GM23248 (cell line): ENCODE results near the gene CIPC. TPM values are rescaled to one million over a fixed set of nuclear protein-coding genes. Genes with fewer than 3 reads are reported as not detected.

ENCODE experiments used
- DNase-seq: peaks from one replicate; pipeline ENCODE4 v3.0.0-alpha.2; 2015
- H2AFZ ChIP-seq: fragments of 200-600 bp; sonication (generic); 2 replicates; pipeline ENCODE4 v1.6.1; 2016; ENCODE audit warnings: antibody characterized with exemption
- H3F3A ChIP-seq: fragments of 200-600 bp; sonication (generic); 2 replicates; pipeline ENCODE4 v1.6.1; 2016; ENCODE audit warnings: mild to moderate bottlenecking, antibody characterized with exemption, mixed run types; ENCODE audit not compliant: insufficient read depth
- H3K27ac ChIP-seq: fragments of 200-600 bp; sonication (generic); 2 replicates; pipeline ENCODE4 v1.5.1; 2016; ENCODE audit warnings: mild to moderate bottlenecking
- H3K27me3 ChIP-seq: fragments of 200-600 bp; sonication (generic); replicated peaks from 2 replicates; pipeline ENCODE4 v1.6.1; 2016; ENCODE audit warnings: mild to moderate bottlenecking; ENCODE audit not compliant: insufficient read depth
- H3K36me3 ChIP-seq: fragments of 200-600 bp; sonication (generic); 2 replicates; pipeline ENCODE4 v1.6.1; 2016; ENCODE audit warnings: low read depth, mild to moderate bottlenecking
- H3K4me1 ChIP-seq: fragments of 200-600 bp; sonication (generic); 2 replicates; pipeline ENCODE4 v1.6.1; 2016; ENCODE audit warnings: mild to moderate bottlenecking; ENCODE audit not compliant: insufficient read depth
- H3K4me2 ChIP-seq: fragments of 200-600 bp; sonication (generic); one replicate; pipeline ENCODE4 v1.6.1; 2016; ENCODE audit warnings: mild to moderate bottlenecking; ENCODE audit not compliant: unreplicated experiment
- H3K4me3 ChIP-seq: fragments of 200-600 bp; sonication (generic); 2 replicates; pipeline ENCODE4 v1.5.1; 2016; ENCODE audit warnings: mild to moderate bottlenecking
- H3K79me2 ChIP-seq: fragments of 200-600 bp; sonication (generic); 2 replicates; pipeline ENCODE4 v1.6.1; 2016; ENCODE audit warnings: mild to moderate bottlenecking; ENCODE audit not compliant: insufficient read depth
- H3K9ac ChIP-seq: fragments of 200-600 bp; sonication (generic); 2 replicates; pipeline ENCODE4 v1.6.1; 2016; ENCODE audit warnings: mild to moderate bottlenecking
- H3K9me2 ChIP-seq: fragments of 200-600 bp; sonication (generic); 2 replicates; pipeline ENCODE4 v1.6.1; 2016; ENCODE audit warnings: mixed run types, mild to moderate bottlenecking, moderate library complexity; ENCODE audit not compliant: insufficient read depth
- H3K9me3 ChIP-seq: fragments of 200-600 bp; sonication (generic); one replicate; pipeline ENCODE4 v1.6.1; 2017; ENCODE audit warnings: low read depth
- H4K20me1 ChIP-seq: fragments of 200-600 bp; sonication (generic); 2 replicates; pipeline ENCODE4 v1.6.0; 2016; ENCODE audit not compliant: insufficient read depth
- EZH2 ChIP-seq: fragments of 200-600 bp; sonication (generic); IDR thresholded peaks from 2 replicates; pipeline ENCODE4 v1.6.1; 2018; ENCODE audit warnings: antibody characterized with exemption, mild to moderate bottlenecking; ENCODE audit not compliant: insufficient read depth, poor library complexity, severe bottlenecking
- EZH2phosphoT487 ChIP-seq: fragments of 200-600 bp; sonication (generic); IDR thresholded peaks from 2 replicates; pipeline ENCODE4 v1.6.1; 2018; ENCODE audit warnings: antibody characterized with exemption, moderate library complexity, mild to moderate bottlenecking, low read depth; ENCODE audit not compliant: insufficient read depth
- WGBS, 2 experiments: methylation state at CpG; one replicate each; pipeline ENCODE4 v1.1.6; 2015 to 2017; ENCODE audit warnings: low lambda C conversion rate in 2 of 2, low coverage in 1 of 2; ENCODE audit errors: missing lambda C conversion rate in 2 of 2; 5-methylcytosine and 5-hydroxymethylcytosine counted together
- in situ Hi-C: fragments of 300-500 bp; cut with MboI; formaldehyde crosslinking; loops from 2 replicates; pipeline ENCODE4 v1.15.0; 2020
- polyA plus RNA-seq: library from polyadenylated mRNA; unstranded; fragments of >200 nt; fragmentation: Nextera tagmentation; extraction: Ambion mirVana; gene quantifications from 2 replicates; pipeline ENCODE4 v1.2.1, GENCODE V29; 2016
- total RNA-seq: library from RNA; depleted of rRNA; stranded (reverse); fragments of >200 nt; shearing (Covaris generic); gene quantifications from 2 replicates; pipeline ENCODE4 v1.2.3, GENCODE V29; 2014; rRNA removed

CIPC gene
- total and polyA plus RNA-seq, 2 experiments from 2014 or later: 5.5 to 10.8 TPM

- Histone ChIP-seq H3K4me3 (0 out of 2 replicates have a peak overlapping the region, but pooled peaks have one; percentile 23), H3K9ac (no peak overlapping the region), H2AFZ (peak overlapping the region; percentile 36; the same call in 1 of the 2 replicates), H3K9me3 (no peaks in the 10 kb centered on the region), H4K20me1 (no peaks in the 10 kb centered on the region), H3K27me3 (peaks cover 16% of the 10 kb centered on the region), H3K9me2 (no peaks in the 10 kb centered on the region), H3K4me2 (peak overlapping the region; percentile 40), H3F3A (no peaks in the 10 kb centered on the region), H3K4me1 (no peaks in the 10 kb centered on the region), H3K27ac (no peak overlapping the region), H3K79me2 (no peaks in the 10 kb centered on the region), H3K36me3 (no peaks in the 10 kb centered on the region)
- 2 to 3% methylated on average over 10 to 18 of the region's 18 CpGs for WGBS, 2 experiments
- in situ Hi-C loops: loop anchor here (10.0 kb wide), 1 partner anchor 136 kb away; no protein-coding TSS in a partner anchor
- peak; percentile 85 for DNase-seq
- no peak for TF ChIP-seq EZH2
- TF ChIP-seq EZH2phosphoT487: no peak
These were observed 60.3 kb downstream of the CIPC start for GRCh38 chr14:77158175-77158881.

- in situ Hi-C loops: loop anchor here (10.0 kb wide), 1 partner anchor 136 kb away; no protein-coding TSS in a partner anchor
- no peak overlapping the region for H3K27ac ChIP-seq
- H3K9me3 ChIP-seq: no peaks in the 10 kb centered on the region
- no peak overlapping the region for H3K4me2 ChIP-seq
- no peak overlapping the region for H2AFZ ChIP-seq
- no peak for DNase-seq
- H3K4me1 ChIP-seq: no peaks in the 10 kb centered on the region
- no peaks in the 10 kb centered on the region for H4K20me1 ChIP-seq
- TF ChIP-seq EZH2phosphoT487 (no peak), EZH2 (no peak)
- H3F3A ChIP-seq: no peaks in the 10 kb centered on the region
- H3K9me2 ChIP-seq: no peaks in the 10 kb centered on the region
- peaks cover 13% of the 10 kb centered on the region for H3K27me3 ChIP-seq
- no peak overlapping the region for H3K4me3 ChIP-seq
- H3K9ac ChIP-seq: no peak overlapping the region
- no peaks in the 10 kb centered on the region for H3K79me2 ChIP-seq
- WGBS, 2 experiments: 65 to 68% methylated on average over 2 of the region's 2 CpGs
- H3K36me3 ChIP-seq: no peaks in the 10 kb centered on the region
These were observed 60.8 kb downstream of the CIPC start for GRCh38 chr14:77158882-77159255.

- Histone ChIP-seq H3K9me2 (no peaks in the 10 kb centered on the region), H3K27ac (no peak overlapping the region), H4K20me1 (no peaks in the 10 kb centered on the region), H3K4me2 (no peak overlapping the region), H3K9me3 (no peaks in the 10 kb centered on the region), H3K9ac (no peak overlapping the region), H3K36me3 (no peaks in the 10 kb centered on the region), H3K27me3 (peaks cover 3% of the 10 kb centered on the region; the same call in 1 of the 2 replicates), H3K79me2 (no peaks in the 10 kb centered on the region), H3K4me1 (no peaks in the 10 kb centered on the region), H2AFZ (no peak overlapping the region), H3F3A (no peaks in the 10 kb centered on the region), H3K4me3 (no peak overlapping the region)
- TF ChIP-seq EZH2phosphoT487 (no peak), EZH2 (no peak)
- WGBS, 2 experiments: 54 to 55% methylated on average over 4 of the region's 4 CpGs
- in situ Hi-C loops: no loop called here
- no peak for DNase-seq
These were observed 63.0 kb downstream of the CIPC start for GRCh38 chr14:77161011-77161410.

Other genes starting within 250 kb of the CIPC start
- 43.4 and 51.0 TPM in 2 replicates for gene IRF2BPL, start 69.5 kb upstream of the CIPC start, total RNA-seq
- 4.8 and 4.9 TPM in 2 replicates for gene IRF2BPL, start 69.5 kb upstream of the CIPC start, polyA plus RNA-seq
- gene ZDHHC22, start 43.5 kb downstream of the CIPC start, total RNA-seq: not detected in 2 replicates
- not detected in 2 replicates for gene ZDHHC22, start 43.5 kb downstream of the CIPC start, polyA plus RNA-seq
- not detected in 2 replicates for gene TMEM63C, start 83.5 kb downstream of the CIPC start, total RNA-seq
- not detected in 2 replicates for gene TMEM63C, start 83.5 kb downstream of the CIPC start, polyA plus RNA-seq
- not detected in 2 replicates for gene NGB, start 172.9 kb downstream of the CIPC start, total RNA-seq
- not detected in 2 replicates for gene NGB, start 172.9 kb downstream of the CIPC start, polyA plus RNA-seq
- gene POMT2, start 222.6 kb downstream of the CIPC start, total RNA-seq: 21.0 and 28.3 TPM in 2 replicates
- 18.0 and 20.7 TPM in 2 replicates for gene POMT2, start 222.6 kb downstream of the CIPC start, polyA plus RNA-seq
- gene GSTZ1, start 222.8 kb downstream of the CIPC start, total RNA-seq: 26.1 and 26.2 TPM in 2 replicates
- gene GSTZ1, start 222.8 kb downstream of the CIPC start, polyA plus RNA-seq: 9.7 and 14.9 TPM in 2 replicates